ENCODE measurements around the gene CRISP2.
"Not testable (repeated sequence)": the region's sequence is repeated elsewhere in the genome, so short reads cannot be mapped to it uniquely, and the experiment has no call there.

The CRISP2 gene

GRCh38 chr6:49713346-49713745 lies at the start of gene CRISP2:
Gene CRISP2, minus strand, starts transcription at chr6:49713543. Its CDS starts 4,347 bp downstream, at chr6:49709196.
- DNase-seq: no peak

GRCh38 chr6:49744259-49744658 lies 30.9 kb upstream of the CRISP2 start, which contains the start of gene CRISP3:
Gene CRISP3, minus strand, starts transcription at chr6:49744388. Its CDS starts 21 bp downstream, at chr6:49744367.
- peak; percentile 35 for DNase-seq

- DNase-seq: peak; percentile 64
Observed at GRCh38 chr6:49743429-49743828, 30.1 kb upstream of the CRISP2 start.

- DNase-seq: no peak
Observed at GRCh38 chr6:49739423-49739822, 26.1 kb upstream of the CRISP2 start.

GRCh38 chr6:49736017-49736508 lies 22.7 kb upstream of the CRISP2 start:
- DNase-seq: peak; percentile 92

- no peak for DNase-seq
Observed at GRCh38 chr6:49733680-49734079, 20.3 kb upstream of the CRISP2 start.

- DNase-seq: no peak
Observed at GRCh38 chr6:49732781-49733180, 19.4 kb upstream of the CRISP2 start.

GRCh38 chr6:49730251-49730650 lies 16.9 kb upstream of the CRISP2 start:
- DNase-seq: peak; percentile 55

GRCh38 chr6:49723917-49724316 lies 10.6 kb upstream of the CRISP2 start:
- not testable (repeated sequence) for DNase-seq

GRCh38 chr6:49721297-49721696 lies 8.0 kb upstream of the CRISP2 start:
- peak; percentile 26 for DNase-seq

- DNase-seq: no peak
Observed at GRCh38 chr6:49720372-49720771, 7.0 kb upstream of the CRISP2 start.

GRCh38 chr6:49698478-49698877 lies 14.9 kb downstream of the CRISP2 start:
- DNase-seq: peak; percentile 75

GRCh38 chr6:49693512-49693911 lies 19.8 kb downstream of the CRISP2 start:
- DNase-seq: no peak

GRCh38 chr6:49692534-49692933 lies 20.8 kb downstream of the CRISP2 start:
- no peak for DNase-seq

GRCh38 chr6:49676671-49677281 lies 36.6 kb downstream of the CRISP2 start:
- DNase-seq: no peak

GRCh38 chr6:49675816-49676215 lies 37.5 kb downstream of the CRISP2 start:
- DNase-seq: no peak

- DNase-seq: no peak
Observed at GRCh38 chr6:49668083-49668511, 45.2 kb downstream of the CRISP2 start.

GRCh38 chr6:49666930-49667757 lies 46.2 kb downstream of the CRISP2 start:
- DNase-seq: peak; percentile 70

GRCh38 chr6:49666480-49666879 lies 46.9 kb downstream of the CRISP2 start:
- DNase-seq: no peak

GRCh38 chr6:49664817-49665216 lies 48.5 kb downstream of the CRISP2 start:
- no peak for DNase-seq

- not testable (repeated sequence) for DNase-seq
Observed at GRCh38 chr6:49664054-49664453, 49.3 kb downstream of the CRISP2 start.

GRCh38 chr6:49662892-49663261 lies 50.5 kb downstream of the CRISP2 start:
- peak; percentile 29 for DNase-seq

- no peak for DNase-seq
Observed at GRCh38 chr6:49662231-49662891, 51.0 kb downstream of the CRISP2 start.
